ENCODE results near the gene ZNF716.
"Not testable (repeated sequence)": the region's sequence is repeated elsewhere in the genome, so short reads cannot be mapped to it uniquely, and the experiment has no call there.

Gene ZNF716

DNA sequence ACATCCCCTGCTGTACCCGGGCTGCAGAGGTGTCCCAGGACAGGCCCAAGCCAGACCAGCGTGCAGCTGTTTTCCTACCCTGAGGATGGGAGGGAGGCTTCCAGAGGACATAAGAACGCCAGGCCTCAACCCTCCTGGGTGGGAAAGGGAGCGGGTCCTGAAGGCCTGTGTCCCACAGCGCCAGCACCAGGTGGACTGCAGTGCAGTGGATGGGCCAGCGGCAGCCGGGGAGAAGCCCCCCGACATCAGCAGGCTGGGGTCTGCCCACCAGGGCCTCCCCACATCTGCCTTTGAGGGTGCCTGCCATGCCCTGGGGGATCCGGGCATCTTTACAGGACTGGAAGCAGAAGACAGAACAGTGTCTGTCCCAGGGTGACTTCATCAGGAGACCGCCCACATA is 22.8 kb upstream of the ZNF716 start:
- no peak for DNase-seq

DNA sequence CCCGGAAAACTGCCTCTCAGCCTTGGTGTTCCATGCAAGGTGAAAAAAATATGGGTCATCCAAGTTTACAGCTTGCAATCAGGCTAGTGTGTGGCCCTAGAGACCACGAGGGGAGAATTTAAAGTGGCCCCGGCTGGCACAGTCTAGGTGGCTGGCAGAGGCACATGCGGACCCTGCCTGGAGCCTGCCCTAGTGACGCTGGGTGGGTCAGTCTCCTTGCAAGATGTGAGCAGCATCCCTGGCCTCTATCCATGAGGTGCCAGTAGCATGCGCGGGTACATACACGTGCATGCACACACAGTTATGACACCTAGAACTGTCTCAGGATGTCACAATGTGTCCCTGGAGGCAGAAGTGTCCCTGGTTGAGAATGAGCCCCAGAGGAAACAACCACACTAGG is 22.4 kb upstream of the ZNF716 start:
- no peak for DNase-seq

DNA sequence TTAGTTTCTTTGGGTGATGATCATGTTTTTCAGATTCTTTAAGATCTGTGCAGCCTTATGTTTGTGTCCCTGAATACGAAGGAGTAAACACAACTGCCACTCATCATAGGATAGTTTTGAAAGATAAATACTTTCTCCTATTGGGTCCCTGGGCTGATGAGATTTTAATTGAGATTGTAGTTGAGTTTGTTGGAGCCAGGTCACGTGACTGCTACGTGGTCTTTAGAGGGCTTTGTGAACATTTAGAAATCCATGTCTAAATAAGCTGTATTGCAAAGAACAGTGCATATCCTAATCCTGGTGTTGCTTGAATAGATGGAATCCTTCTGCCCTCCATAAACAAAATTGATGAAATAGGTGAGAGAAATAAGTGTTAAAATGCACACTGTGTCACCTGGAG is 17.4 kb upstream of the ZNF716 start:
- DNase-seq, result no peak

DNA sequence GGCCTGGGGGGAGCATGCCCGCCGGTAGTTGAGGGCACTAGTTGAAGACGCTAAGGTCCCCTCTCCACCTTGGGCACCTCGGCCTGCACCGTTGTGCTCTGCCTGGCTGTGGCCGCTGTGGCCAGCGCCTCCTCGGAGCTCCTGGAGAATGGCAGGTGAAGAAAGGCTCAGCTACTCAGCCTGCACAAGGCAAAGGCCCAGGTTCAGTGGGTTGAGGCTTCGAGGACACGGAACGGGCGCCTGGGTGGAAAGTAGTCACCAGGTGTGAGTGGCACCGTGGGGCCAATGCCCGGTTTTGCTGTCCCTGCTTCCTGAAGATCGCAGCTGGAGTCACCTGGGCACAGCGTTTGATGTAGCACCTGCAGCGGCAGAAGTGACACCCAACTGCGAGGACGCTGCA is 12.4 kb upstream of the ZNF716 start:
- no peak for DNase-seq

DNA sequence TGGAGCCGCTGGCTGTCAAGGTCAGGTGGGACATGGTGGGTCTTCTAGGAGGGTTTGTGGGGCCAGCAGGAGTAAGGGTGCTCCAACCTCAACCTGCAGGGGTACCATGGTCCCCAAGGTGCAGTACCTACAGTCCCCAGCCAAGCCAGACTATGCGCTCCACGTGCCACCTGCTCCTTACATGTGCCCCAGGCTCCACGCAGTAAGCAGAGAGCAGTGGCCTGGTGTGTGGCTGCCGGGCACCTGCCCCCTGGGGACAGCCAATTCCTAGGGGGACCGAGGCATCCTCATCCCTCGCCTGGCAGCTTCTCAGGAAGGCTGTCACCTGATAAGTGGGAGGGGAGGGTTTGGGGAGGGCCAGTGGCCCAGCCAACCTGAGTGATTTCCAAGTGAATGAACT is 11.7 kb upstream of the ZNF716 start:
- DNase-seq, result no peak

DNA sequence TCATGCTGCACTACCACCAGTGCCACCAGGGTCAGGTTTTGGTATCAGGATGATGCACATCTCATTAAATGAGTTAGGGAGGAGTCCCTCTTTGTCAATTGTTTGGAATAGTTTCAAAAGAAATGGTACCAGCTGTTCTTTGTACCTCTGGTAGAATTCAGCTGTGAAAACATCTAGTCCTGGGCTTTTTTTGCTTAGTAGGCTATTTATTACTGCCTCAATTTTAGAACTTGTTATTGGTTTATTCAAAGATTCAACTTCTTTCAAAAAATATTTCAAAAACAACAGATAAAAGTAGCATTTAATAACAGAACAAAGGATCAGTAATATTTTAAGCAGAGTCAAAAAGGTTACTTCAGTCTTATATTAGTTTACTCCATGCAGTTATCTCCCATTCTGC is 6.4 kb upstream of the ZNF716 start:
- no peak for DNase-seq

DNA sequence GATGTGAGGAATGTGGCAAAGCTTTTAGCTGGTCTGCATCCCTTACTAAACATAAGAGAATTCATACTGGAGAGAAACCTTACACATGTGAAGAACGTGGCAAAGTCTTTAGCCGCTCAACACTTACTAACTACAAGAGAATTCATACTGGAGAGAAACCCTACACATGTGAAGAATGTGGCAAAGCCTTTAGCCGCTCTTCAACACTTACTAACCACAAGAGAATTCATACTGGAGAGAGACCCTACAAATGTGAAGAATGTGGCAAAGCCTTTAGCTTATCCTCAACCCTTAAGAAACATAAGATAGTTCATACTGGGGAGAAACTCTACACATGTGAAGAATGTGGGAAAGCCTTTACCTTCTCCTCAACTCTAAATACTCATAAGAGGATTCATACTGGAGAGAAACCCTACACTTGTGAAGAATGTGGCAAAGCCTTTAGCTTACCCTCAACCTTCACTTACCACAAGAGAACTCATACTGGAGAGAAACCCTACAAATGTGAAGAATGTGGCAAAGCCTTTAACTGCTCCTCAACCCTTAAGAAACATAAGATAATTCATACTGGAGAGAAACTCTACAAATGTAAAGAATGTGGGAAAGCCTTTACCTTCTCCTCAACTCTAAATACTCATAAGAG is 19.3 kb downstream of the ZNF716 start:
- not testable (repeated sequence) for DNase-seq

DNA sequence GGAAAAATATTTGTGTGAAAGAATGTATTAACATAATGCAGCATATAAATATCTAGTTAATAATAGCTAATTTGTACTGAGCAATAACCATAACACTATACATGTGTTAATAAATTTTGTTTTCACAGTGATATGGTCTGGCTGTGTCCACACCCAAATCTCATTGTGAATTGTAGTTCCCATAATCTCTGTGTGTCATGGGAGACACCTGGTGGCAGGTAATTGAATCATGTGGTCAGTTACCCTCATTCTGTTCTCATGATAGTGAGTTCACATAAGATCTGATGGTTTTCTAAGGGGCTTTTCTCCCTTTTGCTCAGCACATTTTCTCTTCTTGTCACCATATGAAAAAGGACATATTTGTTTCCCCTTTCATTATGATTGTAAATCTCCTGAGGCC is 30.3 kb downstream of the ZNF716 start:
- DNase-seq, result not testable (repeated sequence)

DNA sequence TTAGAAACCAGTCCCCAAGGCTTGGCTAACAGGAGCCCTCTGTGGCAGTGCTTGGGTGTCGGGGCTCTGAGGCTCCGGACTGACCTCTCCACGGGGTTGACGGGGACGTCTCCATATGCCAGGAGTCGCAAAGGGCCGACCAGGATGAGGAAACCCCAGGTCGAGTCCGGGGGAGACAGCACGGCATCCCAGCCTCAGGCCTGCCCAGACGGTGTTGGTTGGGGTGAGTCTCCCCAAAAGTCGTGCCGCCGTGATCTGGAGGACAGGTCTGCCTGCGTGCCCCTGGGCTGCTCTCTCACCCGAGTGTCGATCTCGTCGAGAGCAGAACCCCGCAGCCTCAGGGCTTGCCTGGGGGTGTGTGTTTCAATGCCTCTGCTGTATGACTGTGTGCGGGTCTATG is 35.0 kb downstream of the ZNF716 start:
- DNase-seq, result not testable (repeated sequence)

DNA sequence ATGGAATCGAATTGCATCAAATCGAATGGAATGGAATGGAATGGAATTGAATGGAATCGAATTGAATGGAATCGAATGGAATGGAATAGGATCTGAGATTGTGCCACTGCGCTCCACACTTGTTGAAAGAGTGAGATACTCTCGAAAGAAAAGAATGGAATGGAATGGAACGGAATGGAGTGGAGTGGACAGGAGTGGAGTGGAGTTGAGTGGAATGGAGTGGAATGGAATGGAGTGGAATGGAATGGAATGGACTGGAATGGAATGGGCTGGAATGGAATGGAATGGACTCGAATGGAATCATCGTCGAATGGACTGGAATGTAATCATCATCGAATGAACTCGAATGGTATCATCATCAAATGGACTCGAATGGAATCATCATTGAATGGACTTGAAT is 38.0 kb downstream of the ZNF716 start:
- no peak for DNase-seq

DNA sequence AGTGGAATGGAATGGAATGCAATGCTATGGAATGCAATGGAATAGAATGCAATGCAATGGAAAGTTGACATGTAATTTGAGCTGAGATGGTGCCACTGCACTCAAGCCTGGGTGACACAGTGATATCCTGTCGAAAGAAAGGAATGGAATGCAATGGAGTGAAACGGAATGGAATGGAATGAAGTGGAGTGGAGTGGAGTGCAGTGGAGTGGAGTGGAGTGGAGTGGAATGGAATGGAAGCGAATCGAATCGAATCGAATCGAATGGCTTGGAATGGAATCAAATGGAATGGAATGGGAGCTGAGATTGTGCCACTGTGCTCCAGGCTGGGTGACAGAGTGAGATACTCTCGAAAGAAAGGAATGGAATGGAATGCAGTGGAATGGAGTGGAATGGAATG is 45.1 kb downstream of the ZNF716 start:
- DNase-seq, result not testable (repeated sequence)

DNA sequence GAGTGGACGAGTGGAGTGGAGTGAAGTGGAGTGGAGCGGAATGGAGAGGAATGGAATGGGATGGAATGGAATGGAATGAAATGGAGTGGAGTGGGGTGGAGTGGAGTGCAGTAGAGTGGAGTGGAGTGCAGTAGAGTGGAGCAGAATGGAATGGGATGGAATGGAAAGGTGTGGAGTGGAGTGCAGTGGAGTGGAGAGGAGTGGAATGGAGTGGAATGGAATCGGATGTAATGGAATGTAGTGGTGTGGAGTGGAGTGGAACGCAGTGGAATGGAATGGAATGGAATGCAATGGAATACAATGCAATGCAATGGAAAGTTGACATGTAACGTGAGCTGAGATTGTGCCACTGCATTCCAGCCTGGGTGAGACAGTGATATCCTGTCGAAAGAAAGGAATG is 46.4 kb downstream of the ZNF716 start:
- DNase-seq, result no peak

DNA sequence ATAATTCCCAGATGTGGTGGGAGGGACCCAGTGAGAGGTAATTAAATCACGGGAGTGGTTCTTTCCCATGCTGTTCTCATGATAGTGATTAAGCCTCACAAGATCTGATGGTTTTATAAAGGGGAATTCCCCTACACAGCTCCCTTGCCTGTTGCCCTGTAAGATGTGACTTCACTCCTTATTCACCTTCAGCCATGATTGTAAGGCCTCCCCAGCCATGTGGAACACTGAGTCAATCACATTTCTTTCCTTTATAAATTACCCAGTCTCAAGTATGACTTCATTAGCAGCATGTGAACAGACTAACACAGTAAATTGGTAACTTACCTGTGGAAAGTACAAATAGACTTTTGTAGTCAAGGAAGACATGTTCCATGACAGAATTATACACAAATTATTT is 55.2 kb downstream of the ZNF716 start:
- DNase-seq, result no peak

Measured in activated CD4-positive, CD25-positive, alpha-beta regulatory T cell treated with anti-CD3 and anti-CD28 coated beads, Interleukin-2, amount 50 U/mL, for 72 hours (primary cell).